HepG2 (cell line): Measurements from ENCODE around the gene CORO1C. TPM values are rescaled to one million over a fixed set of nuclear protein-coding genes. Genes with fewer than 3 reads are reported as not detected.

ENCODE experiments used
- CHCHD3 ChIP-seq: sonication (generic); formaldehyde crosslinking; IDR thresholded peaks from 2 replicates; pipeline ENCODE4 v1.8.0; 2022; ENCODE audit warnings: mild to moderate bottlenecking, missing genetic modification reagents, moderate library complexity
- CREM ChIP-seq, 2 experiments: sonication (generic) in 1 of 2; formaldehyde crosslinking in 1 of 2; IDR thresholded peaks; 2 replicates each; pipeline versions ENCODE4 v1.4.0 to v1.6.1; 2016 to 2020; ENCODE audit warnings: antibody characterized with exemption in 1 of 2, mild to moderate bottlenecking in 1 of 2, missing genetic modification reagents in 1 of 2
- JUNB ChIP-seq: sonication (generic); formaldehyde crosslinking; IDR thresholded peaks from 2 replicates; pipeline ENCODE4 v1.8.0; 2022; ENCODE audit warnings: missing genetic modification reagents, mild to moderate bottlenecking, borderline replicate concordance
- MYNN ChIP-seq: sonication (generic); formaldehyde crosslinking; IDR thresholded peaks from 2 replicates; pipeline ENCODE4 v1.4.0; 2020; ENCODE audit warnings: mild to moderate bottlenecking, low read depth, missing genetic modification reagents
- NR2F2 ChIP-seq: IDR thresholded peaks from 2 replicates; pipeline ENCODE4 v1.6.1; 2012; ENCODE audit warnings: low read depth, inconsistent platforms, borderline replicate concordance
- SALL1 ChIP-seq: sonication (generic); formaldehyde crosslinking; IDR thresholded peaks from 2 replicates; pipeline ENCODE4 v1.8.0; 2022; ENCODE audit warnings: mild to moderate bottlenecking, missing genetic modification reagents
- SNAI1 ChIP-seq: sonication (generic); formaldehyde crosslinking; IDR thresholded peaks from 2 replicates; pipeline ENCODE4 v1.5.0; 2020; ENCODE audit warnings: mild to moderate bottlenecking, missing genetic modification reagents, borderline replicate concordance
- ZNF234 ChIP-seq: sonication (generic); formaldehyde crosslinking; conservative IDR thresholded peaks from 2 replicates; pipeline ENCODE4 v1.5.1; 2020; ENCODE audit warnings: mild to moderate bottlenecking, missing genetic modification reagents
- ZNF572 ChIP-seq: sonication (generic); formaldehyde crosslinking; IDR thresholded peaks from 2 replicates; pipeline ENCODE4 v1.5.1; 2020; ENCODE audit warnings: mild to moderate bottlenecking, missing genetic modification reagents
- ZNF777 ChIP-seq: sonication (generic); formaldehyde crosslinking; IDR thresholded peaks from 2 replicates; pipeline ENCODE4 v1.4.0; 2020; ENCODE audit warnings: missing genetic modification reagents
- polyA plus RNA-seq, 8 experiments: library from polyadenylated mRNA; depleted of rRNA in 3 of 8; stranded (reverse) in 7 of 8; unstranded in 1 of 8; fragments of >200 nt; fragmentation: Illumina TruSeq in 4 of 8; extraction: Trizol in 4 of 8; gene quantifications; 2 replicates each; pipeline versions ENCODE4 v1.2.1 to v1.2.3, GENCODE V29; 2011 to 2016; ENCODE audit warnings: low read depth in 4 of 8, missing spikeins in 1 of 8, mixed read lengths in 1 of 8; ENCODE audit not compliant: insufficient read depth in 1 of 8
- total RNA-seq, 5 experiments: library from RNA; depleted of rRNA; stranded (reverse); fragments of >200 nt; fragmentation: Illumina TruSeq; extraction: Trizol; gene quantifications; 2 replicates each; pipeline ENCODE4 v1.2.3, GENCODE V29; 2016; ENCODE audit warnings: low read depth in 1 of 5
- TF ChIP-seq, protein P1 (sequence below): sonication (generic); formaldehyde crosslinking; conservative IDR thresholded peaks from 2 replicates; pipeline ENCODE4 v1.4.0; 2020; ENCODE audit warnings: missing genetic modification reagents
- TF ChIP-seq, protein P2 (sequence below), 2 experiments: sonication (generic) in 1 of 2; formaldehyde crosslinking in 1 of 2; IDR thresholded peaks; 2 replicates each; pipeline versions ENCODE4 v1.6.1 to v1.9.0; 2014 to 2022; ENCODE audit warnings: antibody characterized with exemption in 1 of 2, borderline replicate concordance in 1 of 2, inconsistent platforms in 1 of 2, low read depth in 1 of 2, missing genetic modification reagents in 1 of 2
- TF ChIP-seq, protein P3 (sequence below): sonication (generic); formaldehyde crosslinking; IDR thresholded peaks from 2 replicates; pipeline ENCODE4 v1.5.1; 2020; ENCODE audit warnings: missing genetic modification reagents, mild to moderate bottlenecking, borderline replicate concordance
- TF ChIP-seq, protein P4 (sequence below): sonication (generic); formaldehyde crosslinking; IDR thresholded peaks from 2 replicates; pipeline ENCODE4 v1.8.0; 2022; ENCODE audit warnings: missing genetic modification reagents, mild to moderate bottlenecking, moderate library complexity, borderline replicate concordance
- TF ChIP-seq, protein P5 (sequence below): sonication (generic); formaldehyde crosslinking; IDR thresholded peaks from 2 replicates; pipeline ENCODE4 v1.5.0; 2020; ENCODE audit warnings: missing genetic modification reagents, mild to moderate bottlenecking, borderline replicate concordance

The CORO1C gene
- total and polyA plus RNA-seq, 2 of the 13 experiments (the other 11 are each of a cell fraction or from before 2014, with no cell fraction given): 73.7 to 131 TPM

DNA sequence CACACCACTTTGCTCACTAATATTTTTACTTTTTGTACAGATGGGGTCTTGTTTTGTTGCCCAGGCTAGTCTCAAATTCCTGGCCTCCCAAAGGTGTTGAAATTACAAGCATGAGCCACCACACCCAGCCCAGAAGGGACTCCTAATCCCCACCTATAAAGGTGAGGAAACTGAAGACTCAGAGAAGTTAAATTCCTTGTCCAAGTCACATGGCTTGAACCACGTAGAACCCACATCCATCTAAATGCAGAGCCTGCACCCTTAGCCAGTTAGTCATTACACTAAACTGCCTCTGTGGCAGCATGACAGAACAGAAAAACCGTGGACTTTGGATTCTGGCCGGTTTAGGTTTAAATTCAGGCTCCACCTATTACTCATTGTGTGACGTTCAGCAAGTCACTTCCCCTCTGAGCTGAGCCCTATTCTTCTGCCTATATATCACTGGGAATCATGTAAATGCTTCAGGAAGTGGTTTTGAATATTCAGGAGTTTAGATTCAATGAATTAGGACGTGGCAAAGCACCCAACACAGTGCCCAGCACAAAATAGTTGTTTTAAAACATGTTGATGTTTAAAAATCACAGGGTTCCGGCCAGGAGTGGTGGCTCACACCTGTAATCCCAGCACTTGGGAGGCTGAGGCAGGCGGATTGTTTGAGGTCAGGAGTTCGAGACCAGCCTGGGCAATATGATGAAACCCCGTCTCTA lies 3.0 kb upstream of the CORO1C start (continued):
- TF ChIP-seq, protein P1, sequence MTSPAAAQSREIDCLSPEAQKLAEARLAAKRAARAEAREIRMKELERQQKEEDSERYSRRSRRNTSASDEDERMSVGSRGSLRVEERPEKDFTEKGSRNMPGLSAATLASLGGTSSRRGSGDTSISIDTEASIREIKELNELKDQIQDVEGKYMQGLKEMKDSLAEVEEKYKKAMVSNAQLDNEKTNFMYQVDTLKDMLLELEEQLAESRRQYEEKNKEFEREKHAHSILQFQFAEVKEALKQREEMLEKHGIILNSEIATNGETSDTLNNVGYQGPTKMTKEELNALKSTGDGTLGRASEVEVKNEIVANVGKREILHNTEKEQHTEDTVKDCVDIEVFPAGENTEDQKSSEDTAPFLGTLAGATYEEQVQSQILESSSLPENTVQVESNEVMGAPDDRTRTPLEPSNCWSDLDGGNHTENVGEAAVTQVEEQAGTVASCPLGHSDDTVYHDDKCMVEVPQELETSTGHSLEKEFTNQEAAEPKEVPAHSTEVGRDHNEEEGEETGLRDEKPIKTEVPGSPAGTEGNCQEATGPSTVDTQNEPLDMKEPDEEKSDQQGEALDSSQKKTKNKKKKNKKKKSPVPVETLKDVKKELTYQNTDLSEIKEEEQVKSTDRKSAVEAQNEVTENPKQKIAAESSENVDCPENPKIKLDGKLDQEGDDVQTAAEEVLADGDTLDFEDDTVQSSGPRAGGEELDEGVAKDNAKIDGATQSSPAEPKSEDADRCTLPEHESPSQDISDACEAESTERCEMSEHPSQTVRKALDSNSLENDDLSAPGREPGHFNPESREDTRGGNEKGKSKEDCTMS (CRISPR knock-in tag): no peak
- TF ChIP-seq, protein P2, sequence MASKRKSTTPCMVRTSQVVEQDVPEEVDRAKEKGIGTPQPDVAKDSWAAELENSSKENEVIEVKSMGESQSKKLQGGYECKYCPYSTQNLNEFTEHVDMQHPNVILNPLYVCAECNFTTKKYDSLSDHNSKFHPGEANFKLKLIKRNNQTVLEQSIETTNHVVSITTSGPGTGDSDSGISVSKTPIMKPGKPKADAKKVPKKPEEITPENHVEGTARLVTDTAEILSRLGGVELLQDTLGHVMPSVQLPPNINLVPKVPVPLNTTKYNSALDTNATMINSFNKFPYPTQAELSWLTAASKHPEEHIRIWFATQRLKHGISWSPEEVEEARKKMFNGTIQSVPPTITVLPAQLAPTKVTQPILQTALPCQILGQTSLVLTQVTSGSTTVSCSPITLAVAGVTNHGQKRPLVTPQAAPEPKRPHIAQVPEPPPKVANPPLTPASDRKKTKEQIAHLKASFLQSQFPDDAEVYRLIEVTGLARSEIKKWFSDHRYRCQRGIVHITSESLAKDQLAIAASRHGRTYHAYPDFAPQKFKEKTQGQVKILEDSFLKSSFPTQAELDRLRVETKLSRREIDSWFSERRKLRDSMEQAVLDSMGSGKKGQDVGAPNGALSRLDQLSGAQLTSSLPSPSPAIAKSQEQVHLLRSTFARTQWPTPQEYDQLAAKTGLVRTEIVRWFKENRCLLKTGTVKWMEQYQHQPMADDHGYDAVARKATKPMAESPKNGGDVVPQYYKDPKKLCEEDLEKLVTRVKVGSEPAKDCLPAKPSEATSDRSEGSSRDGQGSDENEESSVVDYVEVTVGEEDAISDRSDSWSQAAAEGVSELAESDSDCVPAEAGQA (IDR thresholded peaks at IDR 0.05; ENCODE audit: low read depth): no peak
- TF ChIP-seq, protein P2 (CRISPR knock-in tag; IDR thresholded peaks at IDR 0.05; ENCODE audit: borderline replicate concordance): no peak
- TF ChIP-seq CREM (IDR thresholded peaks at IDR 0.05): peak; percentile 74
- TF ChIP-seq CREM (CRISPR knock-in tag; IDR thresholded peaks at IDR 0.05): no peak
- TF ChIP-seq, protein P3, sequence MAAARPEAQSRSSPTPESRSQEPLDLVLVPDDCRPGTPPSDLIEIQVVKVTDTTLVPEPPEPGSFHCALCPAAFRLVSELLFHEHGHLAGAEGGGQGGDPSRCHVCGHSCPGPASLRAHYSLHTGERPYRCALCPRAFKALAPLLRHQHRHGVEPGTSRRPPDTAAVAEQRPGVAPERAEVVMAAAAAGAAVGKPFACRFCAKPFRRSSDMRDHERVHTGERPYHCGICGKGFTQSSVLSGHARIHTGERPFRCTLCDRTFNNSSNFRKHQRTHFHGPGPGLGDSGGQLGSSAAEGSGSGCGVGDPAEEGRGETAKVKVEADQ: no peak
- TF ChIP-seq CHCHD3 (CRISPR knock-in tag): no peak
- TF ChIP-seq, protein P4, sequence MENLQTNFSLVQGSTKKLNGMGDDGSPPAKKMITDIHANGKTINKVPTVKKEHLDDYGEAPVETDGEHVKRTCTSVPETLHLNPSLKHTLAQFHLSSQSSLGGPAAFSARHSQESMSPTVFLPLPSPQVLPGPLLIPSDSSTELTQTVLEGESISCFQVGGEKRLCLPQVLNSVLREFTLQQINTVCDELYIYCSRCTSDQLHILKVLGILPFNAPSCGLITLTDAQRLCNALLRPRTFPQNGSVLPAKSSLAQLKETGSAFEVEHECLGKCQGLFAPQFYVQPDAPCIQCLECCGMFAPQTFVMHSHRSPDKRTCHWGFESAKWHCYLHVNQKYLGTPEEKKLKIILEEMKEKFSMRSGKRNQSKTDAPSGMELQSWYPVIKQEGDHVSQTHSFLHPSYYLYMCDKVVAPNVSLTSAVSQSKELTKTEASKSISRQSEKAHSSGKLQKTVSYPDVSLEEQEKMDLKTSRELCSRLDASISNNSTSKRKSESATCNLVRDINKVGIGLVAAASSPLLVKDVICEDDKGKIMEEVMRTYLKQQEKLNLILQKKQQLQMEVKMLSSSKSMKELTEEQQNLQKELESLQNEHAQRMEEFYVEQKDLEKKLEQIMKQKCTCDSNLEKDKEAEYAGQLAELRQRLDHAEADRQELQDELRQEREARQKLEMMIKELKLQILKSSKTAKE (CRISPR knock-in tag): no peak
- no peak for TF ChIP-seq ZNF234 (CRISPR knock-in tag)
- no peak for TF ChIP-seq ZNF777 (CRISPR knock-in tag)
- no peak for TF ChIP-seq SNAI1 (CRISPR knock-in tag)
- no peak for TF ChIP-seq ZNF572 (CRISPR knock-in tag)
- TF ChIP-seq SALL1 (CRISPR knock-in tag): 0 out of 2 replicates have a peak, but pooled peaks have one; percentile 23
- no peak for TF ChIP-seq MYNN (CRISPR knock-in tag)
- TF ChIP-seq NR2F2: no peak
- no peak for TF ChIP-seq JUNB (CRISPR knock-in tag)
- TF ChIP-seq, protein P5, sequence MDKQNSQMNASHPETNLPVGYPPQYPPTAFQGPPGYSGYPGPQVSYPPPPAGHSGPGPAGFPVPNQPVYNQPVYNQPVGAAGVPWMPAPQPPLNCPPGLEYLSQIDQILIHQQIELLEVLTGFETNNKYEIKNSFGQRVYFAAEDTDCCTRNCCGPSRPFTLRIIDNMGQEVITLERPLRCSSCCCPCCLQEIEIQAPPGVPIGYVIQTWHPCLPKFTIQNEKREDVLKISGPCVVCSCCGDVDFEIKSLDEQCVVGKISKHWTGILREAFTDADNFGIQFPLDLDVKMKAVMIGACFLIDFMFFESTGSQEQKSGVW (CRISPR knock-in tag): no peak
